ENCODE results near the gene PRXL2A. TPM values are rescaled to one million over a fixed set of nuclear protein-coding genes. Genes with fewer than 3 reads are reported as not detected.

The PRXL2A gene
- total RNA-seq, 6 experiments from 2014 or later: 0.15 to 0.52 (median 0.28) TPM; not detected in 3

DNA sequence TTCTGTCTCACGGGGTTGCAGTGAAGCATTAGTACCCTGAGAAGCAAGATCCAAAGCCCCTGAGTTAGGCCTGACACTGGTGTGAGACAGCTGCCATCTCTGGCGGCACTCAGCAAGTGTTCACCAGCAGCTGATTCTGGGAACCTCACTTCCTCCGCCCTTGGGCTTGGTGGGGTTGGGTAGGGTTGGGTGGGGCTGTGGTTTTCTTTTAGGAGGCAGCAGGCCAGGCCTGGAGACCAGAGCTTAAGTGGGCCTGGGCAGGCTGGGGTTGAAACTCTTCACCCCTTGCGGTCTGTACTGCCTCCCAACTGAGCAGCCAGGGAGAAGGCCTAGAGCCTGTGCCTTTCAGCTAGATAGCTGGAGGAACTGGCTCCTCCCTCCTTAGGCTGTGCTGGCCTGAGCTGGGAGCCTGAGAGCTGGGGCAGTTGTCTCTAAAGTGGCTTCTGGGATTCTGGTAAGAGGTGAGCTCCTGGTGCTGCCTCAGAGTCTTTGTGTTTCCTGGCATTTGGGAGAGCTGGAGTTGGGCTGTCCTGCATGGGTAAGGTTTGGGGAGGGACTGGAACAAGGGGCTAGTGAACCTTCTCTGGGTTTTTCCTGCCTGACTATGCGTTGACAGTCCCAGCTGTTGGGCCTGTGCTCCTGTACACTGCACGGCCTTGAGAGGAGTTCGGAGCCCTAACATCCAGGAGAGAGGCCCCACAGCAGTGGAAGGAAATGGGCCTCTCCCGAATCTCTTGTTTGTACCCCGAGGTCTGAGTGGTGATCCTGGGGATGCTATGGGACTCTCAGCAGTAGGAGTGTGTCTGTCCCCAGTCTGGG lies 50.9 kb downstream of the PRXL2A start:
- DNase-seq: peak; percentile 90
- Mint-ChIP-seq H3K4me3 (peak overlapping the region; percentile 82), H3K4me1 (ENCODE audit: low read depth) (peaks cover 82% of the 10 kb centered on the region), H3K9me3 (no peaks in the 10 kb centered on the region), H3K36me3 (ENCODE audit: low read depth) (peaks cover 13% of the 10 kb centered on the region), H3K27me3 (ENCODE audit: insufficient read depth) (peaks cover 2% of the 10 kb centered on the region; the same call in 1 of the 2 replicates), H3K27ac (peak overlapping the region; percentile 90)
- TF ChIP-seq, protein P1, sequence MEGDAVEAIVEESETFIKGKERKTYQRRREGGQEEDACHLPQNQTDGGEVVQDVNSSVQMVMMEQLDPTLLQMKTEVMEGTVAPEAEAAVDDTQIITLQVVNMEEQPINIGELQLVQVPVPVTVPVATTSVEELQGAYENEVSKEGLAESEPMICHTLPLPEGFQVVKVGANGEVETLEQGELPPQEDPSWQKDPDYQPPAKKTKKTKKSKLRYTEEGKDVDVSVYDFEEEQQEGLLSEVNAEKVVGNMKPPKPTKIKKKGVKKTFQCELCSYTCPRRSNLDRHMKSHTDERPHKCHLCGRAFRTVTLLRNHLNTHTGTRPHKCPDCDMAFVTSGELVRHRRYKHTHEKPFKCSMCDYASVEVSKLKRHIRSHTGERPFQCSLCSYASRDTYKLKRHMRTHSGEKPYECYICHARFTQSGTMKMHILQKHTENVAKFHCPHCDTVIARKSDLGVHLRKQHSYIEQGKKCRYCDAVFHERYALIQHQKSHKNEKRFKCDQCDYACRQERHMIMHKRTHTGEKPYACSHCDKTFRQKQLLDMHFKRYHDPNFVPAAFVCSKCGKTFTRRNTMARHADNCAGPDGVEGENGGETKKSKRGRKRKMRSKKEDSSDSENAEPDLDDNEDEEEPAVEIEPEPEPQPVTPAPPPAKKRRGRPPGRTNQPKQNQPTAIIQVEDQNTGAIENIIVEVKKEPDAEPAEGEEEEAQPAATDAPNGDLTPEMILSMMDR (IDR thresholded peaks at IDR 0.05): peak; percentile 28

DNA sequence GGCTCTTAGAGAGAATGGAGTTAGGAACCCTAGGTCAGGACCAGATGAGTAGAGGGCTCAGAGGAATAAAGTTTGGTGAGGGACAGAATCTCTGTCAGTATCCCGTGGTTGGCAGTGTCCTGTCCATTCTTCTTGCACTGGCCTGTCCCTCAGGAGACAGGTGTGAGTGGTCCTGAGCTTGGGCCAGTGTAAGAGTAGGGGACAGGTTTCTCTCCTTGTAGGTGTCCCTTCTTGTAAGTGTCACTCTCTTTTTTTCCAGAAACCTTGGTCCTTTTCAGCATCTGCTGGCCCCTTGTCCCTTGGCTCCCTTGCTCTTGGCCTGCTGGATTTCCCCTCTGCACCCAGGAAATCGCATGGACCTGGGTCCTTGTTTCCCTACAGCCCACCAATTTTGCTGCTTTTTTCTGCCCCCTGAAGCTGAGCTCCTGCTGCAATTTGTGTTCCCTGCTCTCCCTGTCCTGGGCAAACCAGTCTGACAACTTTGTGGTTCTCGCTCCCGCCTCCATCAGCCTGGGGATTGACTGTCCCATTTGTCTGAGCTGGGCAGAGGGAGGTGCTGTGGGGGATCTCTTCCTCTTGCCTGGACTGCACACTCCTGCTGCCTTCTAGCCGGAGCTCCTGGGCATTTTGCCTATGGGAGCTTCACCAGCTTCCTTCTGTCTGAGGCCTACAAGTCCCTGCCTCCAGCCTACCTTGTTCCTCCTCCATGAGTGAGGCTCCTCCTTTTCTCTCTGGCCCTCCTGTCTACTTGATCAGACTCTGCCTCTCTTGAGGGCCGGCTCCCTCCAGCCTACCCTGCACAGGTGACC lies 52.3 kb downstream of the PRXL2A start:
- TF ChIP-seq, protein P1 (IDR thresholded peaks at IDR 0.05): no peak
- H3K9me3 Mint-ChIP-seq: no peaks in the 10 kb centered on the region
- peak overlapping the region; percentile 82 for H3K4me3 Mint-ChIP-seq
- peaks cover 2% of the 10 kb centered on the region; the same call in 1 of the 2 replicates for H3K27me3 Mint-ChIP-seq (ENCODE audit: insufficient read depth)
- peaks cover 8% of the 10 kb centered on the region for H3K36me3 Mint-ChIP-seq (ENCODE audit: low read depth)
- peak overlapping the region; percentile 90 for H3K27ac Mint-ChIP-seq
- peaks cover 94% of the 10 kb centered on the region for H3K4me1 Mint-ChIP-seq (ENCODE audit: low read depth)
- DNase-seq: no peak

DNA sequence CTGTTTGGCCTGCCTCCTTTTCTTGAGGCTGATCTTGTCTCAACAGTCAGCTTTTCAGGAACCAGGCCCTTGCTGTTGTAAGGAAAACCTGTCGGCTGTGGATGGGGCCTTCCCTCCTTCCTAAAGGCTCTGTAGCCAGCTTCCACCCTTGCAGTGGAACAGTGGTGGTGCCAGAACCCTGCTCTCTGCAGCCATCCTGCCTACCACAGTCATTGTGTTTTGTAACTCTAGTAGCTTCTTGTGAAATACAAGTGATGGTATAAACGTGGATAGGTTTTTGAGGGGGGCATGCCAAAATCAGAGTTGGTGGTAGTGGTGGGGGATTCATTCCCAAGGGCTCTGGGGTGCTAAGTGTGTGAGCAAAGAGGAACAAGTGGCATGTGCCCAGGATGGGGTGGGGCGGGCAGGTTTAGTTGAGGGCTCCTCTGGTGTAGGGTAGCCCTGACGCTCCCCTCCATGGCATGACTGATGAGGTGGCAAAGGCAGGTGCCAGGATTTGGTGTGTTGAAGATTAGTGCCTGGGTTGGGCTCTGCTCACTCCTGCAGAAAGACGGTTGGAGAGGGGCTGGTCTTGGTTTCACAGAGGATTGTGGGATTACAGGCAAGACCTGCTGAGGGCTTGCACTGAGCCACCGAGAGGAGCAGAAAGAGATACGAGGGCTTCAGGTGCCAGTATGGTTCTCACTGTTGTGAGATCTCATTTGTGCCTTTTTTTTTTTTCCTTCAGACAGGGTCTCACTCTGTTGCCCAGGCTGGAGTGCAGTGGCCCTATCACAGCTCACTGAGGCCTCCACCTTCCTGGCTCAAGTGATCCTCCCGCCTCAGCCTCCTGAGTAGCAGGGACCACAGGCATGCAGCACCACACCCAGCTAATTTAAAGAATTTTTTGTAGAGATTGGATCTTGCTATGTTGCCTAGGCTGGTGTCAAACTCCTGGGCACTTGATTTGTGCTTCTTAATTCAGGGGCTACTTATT lies 53.1 kb downstream of the PRXL2A start:
- peaks cover 94% of the 10 kb centered on the region for H3K4me1 Mint-ChIP-seq (ENCODE audit: low read depth)
- peaks cover under 1% of the 10 kb centered on the region; the same call in 1 of the 2 replicates for H3K36me3 Mint-ChIP-seq (ENCODE audit: low read depth)
- H3K27me3 Mint-ChIP-seq (ENCODE audit: insufficient read depth): peaks cover 2% of the 10 kb centered on the region; the same call in 1 of the 2 replicates
- DNase-seq: no peak
- H3K9me3 Mint-ChIP-seq: no peaks in the 10 kb centered on the region
- peak overlapping the region; percentile 90 for H3K27ac Mint-ChIP-seq
- H3K4me3 Mint-ChIP-seq: peak overlapping the region; percentile 82
- TF ChIP-seq, protein P1 (IDR thresholded peaks at IDR 0.05): no peak

DNA sequence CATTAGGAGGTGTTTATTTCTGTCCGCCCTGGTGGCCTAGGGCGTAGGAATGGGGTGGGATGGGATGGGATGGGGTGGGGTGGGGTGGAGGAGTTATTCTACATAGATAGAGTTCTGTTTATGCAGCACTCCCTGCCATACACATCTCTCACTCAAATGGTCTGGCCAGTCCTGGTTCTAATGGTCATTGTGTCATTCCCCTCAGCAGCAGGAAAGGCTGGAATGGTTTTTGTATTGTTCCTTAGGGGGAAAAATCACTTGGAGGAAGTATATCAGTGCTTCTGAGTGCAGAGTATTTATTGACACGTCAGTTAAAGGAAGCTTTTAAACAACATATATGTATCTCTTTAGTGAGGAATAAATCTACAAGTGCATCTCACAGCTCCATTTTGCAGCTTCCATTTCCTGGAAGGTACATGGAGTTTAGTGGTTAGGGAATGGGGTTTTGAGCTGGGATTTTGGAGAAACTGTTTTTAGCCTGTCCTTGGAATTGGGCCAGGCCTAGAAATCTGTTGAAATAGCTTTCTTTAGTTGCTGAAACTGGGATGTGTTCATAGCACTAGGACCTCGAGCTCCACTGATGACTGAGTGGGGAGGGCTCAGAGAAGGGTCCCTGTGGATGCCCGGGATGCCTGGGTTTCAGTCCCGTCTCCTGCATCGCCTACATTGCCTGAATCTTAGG lies 54.1 kb downstream of the PRXL2A start:
- peak overlapping the region; percentile 73 for H3K4me3 Mint-ChIP-seq
- H3K36me3 Mint-ChIP-seq (ENCODE audit: low read depth): no peaks in the 10 kb centered on the region; the same call in 1 of the 2 replicates
- no peaks in the 10 kb centered on the region for H3K9me3 Mint-ChIP-seq
- TF ChIP-seq, protein P1 (IDR thresholded peaks at IDR 0.05): no peak
- H3K4me1 Mint-ChIP-seq (ENCODE audit: low read depth): peaks cover 100% of the 10 kb centered on the region
- no peak for DNase-seq
- H3K27ac Mint-ChIP-seq: peak overlapping the region; percentile 90
- peaks cover 2% of the 10 kb centered on the region; the same call in 1 of the 2 replicates for H3K27me3 Mint-ChIP-seq (ENCODE audit: insufficient read depth)

All from HFFc6 (cell line).